DMS53 (cell line): ENCODE measurements around the gene CLTC.
"Not testable (repeated sequence)": the region's sequence is repeated elsewhere in the genome, so short reads cannot be mapped to it uniquely, and the experiment has no call there.

Experiments
- DNase-seq: peaks from one replicate; lab custom pipeline; 2025; lab: John Stamatoyannopoulos, UW

Gene CLTC

DNA sequence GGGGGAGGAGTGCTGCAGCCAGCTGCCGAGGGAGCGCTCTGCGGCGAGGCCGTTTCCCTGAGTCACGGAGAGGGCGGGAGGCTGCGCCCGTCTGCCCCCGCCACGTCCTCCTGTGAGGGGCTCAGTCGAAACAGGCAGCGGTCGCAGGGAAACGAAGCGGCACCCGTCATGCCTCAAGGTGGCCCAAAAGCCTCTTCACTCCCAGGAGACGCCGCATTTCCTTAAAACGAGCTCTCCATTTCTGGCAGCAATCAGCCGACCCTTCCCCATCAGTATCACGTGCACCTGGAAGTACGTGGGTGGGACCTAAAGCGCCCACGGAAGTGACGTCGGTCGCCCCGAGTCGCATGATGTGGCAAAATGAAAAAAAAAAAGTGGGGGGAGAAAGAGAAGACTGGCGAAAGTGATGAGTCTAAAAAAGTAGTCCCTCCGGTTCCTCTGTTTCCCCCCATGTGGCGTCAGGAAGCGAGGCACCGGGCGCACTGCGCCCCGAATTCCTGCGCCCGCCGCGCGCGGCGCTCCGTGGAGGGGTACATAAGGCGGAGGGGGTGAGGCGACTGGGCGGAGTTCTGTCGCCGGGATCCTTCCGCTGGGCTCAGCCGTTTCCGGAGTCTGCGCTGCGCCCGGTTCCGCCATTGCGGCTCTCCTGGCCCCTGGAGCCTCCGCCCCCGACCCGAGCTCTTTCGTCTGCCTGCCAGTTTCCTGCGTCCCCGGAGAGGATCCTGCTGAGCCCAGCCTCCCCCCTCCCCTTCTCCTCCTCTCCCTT is at the start of gene CLTC:
Gene CLTC, plus strand, starts transcription at position 598 of the 766 bp plus-strand sequence. CDS start 237 bp downstream, outside the sequence.
- peak; percentile 98 for DNase-seq

DNA sequence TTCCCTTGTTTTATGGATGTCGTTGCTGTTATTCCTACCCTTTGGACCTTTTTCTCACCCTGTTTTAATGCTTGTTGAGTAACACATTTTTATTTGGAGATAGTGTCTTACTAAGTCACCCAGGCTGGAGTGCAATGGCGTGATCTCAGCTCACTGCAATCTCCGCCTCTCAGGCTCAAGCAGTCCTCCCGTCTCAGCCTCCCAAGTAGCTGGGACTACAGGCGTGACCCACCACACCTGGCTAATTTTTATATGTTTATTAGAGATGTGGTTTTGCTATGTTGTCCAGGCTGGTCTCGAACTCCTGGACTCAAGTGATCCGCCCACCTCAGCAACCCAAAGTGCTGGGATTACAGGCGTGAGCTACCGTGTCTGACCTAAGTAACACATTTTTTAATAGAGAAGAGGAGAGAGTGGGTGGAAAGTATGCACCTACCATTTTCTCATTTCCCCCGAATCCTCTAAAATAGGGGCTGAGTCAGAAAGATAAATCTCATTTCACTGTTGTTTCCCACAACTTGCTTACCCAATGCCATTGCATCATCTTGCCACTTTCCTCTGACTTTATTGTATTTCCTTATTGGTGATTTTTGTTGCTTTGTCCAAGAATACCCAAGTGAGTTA is 47.3 kb upstream of the CLTC start:
- no peak for DNase-seq

GRCh38 chr17:59584168-59584567 is 35.5 kb upstream of the CLTC start:
- not testable (repeated sequence) for DNase-seq

DNA sequence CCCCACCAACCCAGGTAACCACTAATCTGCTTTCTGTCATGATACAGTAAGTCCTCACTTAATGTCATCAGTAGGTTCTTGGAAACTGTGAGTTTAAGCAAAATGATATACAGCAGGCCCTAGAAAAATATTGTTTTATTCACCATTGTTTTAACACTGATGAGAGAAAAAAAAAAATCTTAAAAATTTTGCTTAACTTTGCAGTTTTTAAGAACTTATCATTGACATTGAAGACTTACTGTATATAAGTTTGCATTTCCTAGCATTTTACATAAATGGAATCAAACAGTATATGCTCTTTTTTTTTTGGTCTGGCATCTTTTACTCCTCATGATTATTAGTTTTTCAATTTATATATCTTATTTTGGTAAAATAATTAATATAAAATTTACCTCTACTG is 19.5 kb upstream of the CLTC start:
- no peak for DNase-seq

- no peak for DNase-seq
Measured at GRCh38 chr17:59601130-59601529, 18.6 kb upstream of the CLTC start.

- DNase-seq, result no peak
Measured at GRCh38 chr17:59607061-59607460, 12.6 kb upstream of the CLTC start.

- peak; percentile 34 for DNase-seq
Measured at GRCh38 chr17:59607817-59608403, 11.8 kb upstream of the CLTC start.

DNA sequence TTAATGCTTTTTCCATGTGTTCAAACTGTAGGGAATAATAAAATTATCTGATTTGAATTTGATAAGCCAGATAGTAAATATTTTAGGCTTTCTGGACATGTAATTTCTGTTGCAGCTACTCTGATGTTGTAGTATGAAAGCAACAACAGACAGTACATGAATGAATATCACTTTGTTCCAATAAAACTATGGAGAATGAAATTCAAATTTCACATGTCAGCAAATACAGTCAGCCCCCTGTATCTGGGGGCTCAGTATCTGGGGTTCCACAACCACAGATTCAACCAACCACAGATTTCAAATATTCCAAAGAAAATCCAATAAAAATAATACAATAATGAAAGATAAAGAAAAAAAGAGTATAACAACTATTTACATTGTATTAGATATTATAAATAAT is 8.2 kb upstream of the CLTC start:
- no peak for DNase-seq

DNA sequence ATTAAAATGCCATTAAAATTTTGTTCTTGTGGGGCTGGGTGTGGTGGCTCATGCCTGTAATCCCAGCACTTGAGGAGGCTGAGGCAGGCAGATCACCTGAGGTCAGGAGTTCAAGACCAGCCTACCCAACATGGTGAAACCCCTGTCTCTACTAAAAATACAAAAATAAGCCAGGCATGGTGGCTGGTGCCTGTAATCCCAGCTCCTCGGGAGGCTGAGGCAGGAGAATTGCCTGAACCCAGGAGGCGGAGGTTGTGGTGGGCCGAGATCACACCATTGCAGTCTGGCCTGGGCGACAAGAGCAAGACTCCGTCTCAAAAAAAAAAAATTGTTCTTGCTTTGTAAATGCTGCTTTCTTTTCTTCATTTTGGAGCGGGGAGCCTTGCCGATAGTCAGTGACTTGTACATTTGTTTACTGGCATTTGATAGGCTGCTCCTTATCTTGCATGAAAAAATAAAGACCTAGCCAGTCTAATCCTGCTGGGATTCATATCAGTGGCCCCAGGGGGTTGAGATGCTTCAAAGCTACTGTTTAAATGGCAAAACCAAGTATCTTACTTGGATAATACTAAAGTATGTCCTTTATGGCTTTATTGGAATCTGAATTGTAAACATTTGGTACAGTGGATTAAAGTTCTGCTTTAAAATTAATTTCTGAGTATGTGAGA is 3.3 kb upstream of the CLTC start:
- DNase-seq, result no peak

- peak; percentile 71 for DNase-seq
Measured at GRCh38 chr17:59617156-59617732, 2.5 kb upstream of the CLTC start.

DNA sequence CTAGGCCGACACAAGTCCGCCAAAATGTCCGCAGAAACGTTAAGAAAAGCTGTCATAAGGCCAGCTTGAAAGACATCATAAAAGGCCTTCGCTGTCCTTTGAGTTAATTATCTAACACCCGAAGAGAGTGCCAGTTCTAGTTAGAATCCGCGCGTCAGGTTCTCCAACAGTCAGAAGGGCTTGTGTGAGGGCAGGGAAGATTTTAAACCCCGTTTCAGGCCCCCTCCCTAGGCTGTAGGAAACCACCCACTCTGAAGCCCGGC is 729 bp upstream of the CLTC start:
- DNase-seq, result no peak

DNA sequence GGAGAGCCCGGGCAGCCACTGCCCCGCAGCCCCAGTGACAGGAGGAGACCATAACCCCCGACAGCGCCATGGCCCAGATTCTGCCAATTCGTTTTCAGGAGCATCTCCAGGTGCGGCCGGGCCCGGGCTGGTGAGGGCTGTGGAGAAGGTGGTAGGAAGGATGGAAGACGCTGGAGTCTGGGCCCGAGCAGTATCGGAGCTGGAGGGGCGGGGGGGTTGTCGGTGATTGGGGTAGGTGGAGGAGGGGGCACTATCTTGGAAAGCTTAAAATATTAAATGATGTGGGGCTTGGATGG is 317 bp downstream of the CLTC start:
- no peak for DNase-seq

DNA sequence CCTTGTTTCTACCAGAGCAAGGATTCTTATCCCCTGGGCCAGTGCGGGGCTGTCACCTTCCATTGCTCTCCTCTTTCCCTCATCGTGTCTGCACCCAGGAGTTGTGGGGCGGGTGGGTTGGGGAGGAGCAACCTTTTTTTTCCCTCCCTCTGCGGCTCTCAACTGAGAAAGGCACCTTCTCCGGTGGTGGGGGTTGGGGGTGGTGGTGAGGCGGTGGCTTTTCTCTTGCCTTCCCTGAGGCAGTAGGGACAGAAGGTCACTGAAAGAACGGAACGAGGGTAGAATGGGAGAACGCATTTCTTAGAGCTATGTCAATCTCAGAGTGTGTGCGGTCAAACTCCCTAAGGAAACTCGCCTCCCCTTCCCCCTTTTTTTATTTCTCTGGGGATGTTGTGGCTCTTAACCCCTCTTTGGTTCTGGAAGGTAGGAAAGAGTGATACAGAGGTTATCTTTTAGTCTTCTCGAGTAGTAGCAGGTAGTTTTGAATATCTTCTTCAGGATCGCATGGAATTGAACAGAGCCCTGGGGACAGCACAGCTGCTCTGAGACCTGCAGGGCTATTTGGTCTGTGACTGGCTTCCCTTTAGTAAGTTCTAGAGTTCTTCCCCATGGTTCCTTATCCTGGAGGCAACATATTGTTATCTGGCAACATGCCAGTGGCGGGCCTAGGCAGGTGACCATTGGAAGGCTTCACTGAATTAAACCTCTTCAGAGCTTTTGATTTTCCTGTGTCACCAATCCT is 994 bp downstream of the CLTC start:
- DNase-seq, result peak; percentile 70

DNA sequence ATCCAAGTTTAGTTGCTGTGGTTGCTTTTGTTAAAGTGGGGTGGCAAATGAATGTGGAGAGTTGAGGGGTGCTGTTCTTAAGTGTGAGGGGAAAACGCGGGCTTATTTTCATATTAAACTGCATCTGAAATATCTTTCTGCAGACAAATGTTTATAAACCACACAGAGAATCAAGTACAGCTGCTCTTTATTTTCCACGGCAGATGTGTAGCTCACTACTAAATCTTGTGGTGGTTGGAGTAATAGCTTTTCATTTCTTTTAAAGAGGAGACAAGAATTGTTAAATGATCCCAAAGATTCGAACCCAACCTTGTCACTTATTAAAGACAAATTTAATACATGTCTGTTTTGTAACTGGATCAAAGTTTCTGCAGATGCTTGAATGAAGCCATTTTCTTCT is 2.1 kb downstream of the CLTC start:
- DNase-seq, result no peak

DNA sequence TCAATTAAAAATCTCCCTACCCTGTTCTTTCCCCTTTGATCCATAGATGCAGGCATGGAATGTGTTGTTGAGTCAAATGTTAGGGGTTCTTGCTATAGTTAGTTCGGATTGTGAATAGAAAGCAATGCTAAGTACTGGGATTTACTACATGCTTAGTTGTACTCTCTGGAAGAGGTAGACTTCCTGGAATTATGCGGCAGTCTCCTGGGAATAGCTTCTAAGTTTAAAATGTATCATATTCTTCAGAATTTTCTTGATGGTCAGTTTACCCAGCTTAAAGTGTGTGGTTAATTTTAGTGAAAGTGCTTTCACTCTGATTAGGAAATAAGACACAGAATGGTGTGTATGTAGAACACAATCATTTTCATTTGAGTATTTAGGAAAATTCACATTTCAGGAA is 3.5 kb downstream of the CLTC start:
- DNase-seq, result no peak

DNA sequence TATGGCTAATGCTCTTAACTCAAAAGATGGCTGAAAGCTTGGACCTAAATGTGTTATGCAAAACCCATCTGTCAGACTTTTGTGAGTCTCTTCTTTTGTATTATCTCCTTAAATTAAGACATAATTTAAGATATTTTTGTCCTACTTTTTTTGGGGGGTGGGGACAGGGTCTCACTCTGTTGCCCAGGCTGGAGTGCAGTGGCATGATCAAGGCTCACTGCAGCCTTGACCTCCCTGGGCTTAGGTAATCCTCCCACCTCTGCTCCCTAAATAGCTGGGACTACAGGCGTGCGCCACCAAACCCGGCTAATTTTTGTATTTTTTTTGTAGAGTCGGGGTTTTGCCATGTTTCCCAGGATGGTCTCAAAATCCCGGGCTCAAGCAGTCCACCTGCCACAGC is 7.1 kb downstream of the CLTC start:
- no peak for DNase-seq

GRCh38 chr17:59627274-59627673 is 7.6 kb downstream of the CLTC start:
- no peak for DNase-seq

DNA sequence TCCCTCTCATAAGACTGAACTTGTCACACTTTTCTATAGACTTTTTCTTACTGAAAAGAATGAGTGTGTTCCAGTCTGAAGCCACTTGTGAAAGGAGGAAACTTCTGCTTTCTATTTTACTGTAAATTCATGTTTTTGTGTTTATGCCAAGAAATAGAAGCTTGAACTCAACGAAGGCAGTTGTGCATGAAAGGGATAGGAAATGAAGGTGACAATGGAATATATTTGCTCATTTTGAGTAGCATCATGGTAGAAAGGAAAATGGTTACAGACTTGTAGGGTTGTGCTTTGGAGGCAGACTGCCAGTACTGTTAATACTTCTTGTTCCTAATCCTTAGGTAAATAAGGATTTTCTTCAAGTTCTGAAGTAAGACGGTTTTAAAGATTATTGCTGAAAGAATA is 8.1 kb downstream of the CLTC start:
- no peak for DNase-seq

GRCh38 chr17:59629174-59629573 is 9.5 kb downstream of the CLTC start:
- no peak for DNase-seq

DNA sequence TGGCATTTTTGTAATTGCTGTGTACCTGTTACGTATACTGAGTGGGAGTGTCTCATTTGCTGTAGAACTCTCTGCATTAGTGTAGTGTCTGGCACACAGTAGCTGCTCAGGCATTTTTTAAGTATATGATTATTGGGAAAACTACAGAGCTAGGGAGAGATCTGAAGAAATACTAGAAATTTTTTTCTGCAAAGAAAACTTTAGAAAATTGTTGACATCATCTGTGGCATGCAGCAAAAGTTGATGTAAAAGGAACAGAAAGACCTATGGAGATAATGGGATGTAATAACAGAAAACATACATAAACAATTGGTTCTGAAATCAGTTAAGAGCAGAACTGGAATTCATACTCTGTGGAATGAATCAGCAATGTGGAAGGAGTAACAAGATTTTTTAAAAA is 11.6 kb downstream of the CLTC start:
- no peak for DNase-seq

- DNase-seq, result no peak
Measured at GRCh38 chr17:59632398-59632797, 12.7 kb downstream of the CLTC start.

DNA sequence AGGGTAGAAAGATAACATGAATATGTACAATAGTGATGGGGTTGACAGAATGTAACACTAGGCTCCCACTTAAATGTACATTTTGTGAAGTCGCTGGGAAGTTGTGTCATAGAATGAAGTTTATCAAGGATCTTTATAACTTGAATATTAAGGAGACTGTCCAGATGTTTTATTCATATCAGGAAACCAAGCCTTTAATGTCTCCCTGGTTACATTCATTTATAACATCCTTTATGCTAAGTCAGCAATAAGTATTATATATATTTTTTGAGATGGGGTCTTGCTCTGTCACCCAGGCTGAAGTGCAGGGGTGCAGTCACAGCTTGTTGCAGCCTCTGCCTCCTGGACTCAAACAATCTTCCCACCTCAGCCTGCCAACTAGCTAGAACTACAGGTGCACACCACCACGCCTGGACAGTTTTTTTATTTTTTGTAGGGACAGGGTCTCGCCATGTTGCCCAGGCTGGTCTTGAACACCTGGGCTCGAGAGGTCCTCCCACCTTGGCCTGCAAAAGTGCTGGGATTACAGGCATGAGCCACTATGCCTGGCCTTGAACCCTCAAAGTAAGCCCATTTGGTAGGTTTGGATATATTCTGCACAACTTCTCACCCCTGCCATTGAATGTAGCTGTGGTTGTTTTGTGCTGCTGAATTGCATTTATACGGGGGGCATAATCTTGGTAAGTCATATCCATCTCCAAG is 14.1 kb downstream of the CLTC start:
- no peak for DNase-seq
